H1 (cell line): ENCODE measurements around the gene FOXL1. TPM values are rescaled to one million over a fixed set of nuclear protein-coding genes. Genes with fewer than 3 reads are reported as not detected.

Source experiments
- CTCF ChIA-PET: fragments of 300-600 bp; sonication (Branson Sonifier 250); formaldehyde crosslinking; loops from one replicate; lab custom pipeline; 2021; ENCODE audit not compliant: partially characterized antibody; lab: Charles Lee
- POLR2A ChIA-PET: fragments of 300-600 bp; sonication (Branson Sonifier 250); formaldehyde crosslinking; loops from one replicate; lab custom pipeline; 2021; ENCODE audit warnings: inconsistent platforms; ENCODE audit not compliant: partially characterized antibody; lab: Charles Lee
- DNase-seq, 2 experiments: peaks; one replicate each; pipeline versions ENCODE4 v3.0.0 to v3.0.0-alpha.2; 2010 to 2022; ENCODE audit warnings: low spot score in 2 of 2, low read depth in 1 of 2, mixed read lengths in 1 of 2
- FAIRE-seq: peaks from 2 replicates; lab custom pipeline; 2011; peaks lifted over from hg19 to GRCh38; lab: Jason Lieb, UNC
- H2AFZ ChIP-seq: 2 replicates; pipeline ENCODE4 v1.8.1; 2012; ENCODE audit warnings: low read length, inconsistent platforms
- H2AK5ac ChIP-seq: 2 replicates; pipeline ENCODE4 v1.6.1; 2013; ENCODE audit warnings: low read depth, low read length
- H2BK120ac ChIP-seq: replicated peaks from 2 replicates; pipeline ENCODE3; 2013; ENCODE audit warnings: low read depth, low read length, inconsistent platforms
- H2BK12ac ChIP-seq: 2 replicates; pipeline ENCODE4 v1.6.1; 2013; ENCODE audit warnings: low read depth, low read length
- H2BK15ac ChIP-seq: 2 replicates; pipeline ENCODE4 v1.6.1; 2013; ENCODE audit warnings: low read length
- H2BK20ac ChIP-seq: 2 replicates; pipeline ENCODE4 v1.6.1; 2013; ENCODE audit warnings: low read length
- H2BK5ac ChIP-seq: 2 replicates; pipeline ENCODE4 v1.6.1; 2013; ENCODE audit warnings: low read depth, low read length
- H3K14ac ChIP-seq: 2 replicates; pipeline ENCODE4 v1.6.1; 2013; ENCODE audit warnings: inconsistent platforms; ENCODE audit not compliant: insufficient read length
- H3K18ac ChIP-seq: 2 replicates; pipeline ENCODE4 v1.6.1; 2013; ENCODE audit warnings: low read length; ENCODE audit errors: extremely low read depth
- H3K23ac ChIP-seq: 2 replicates; pipeline ENCODE4 v1.6.1; 2013; ENCODE audit warnings: inconsistent platforms; ENCODE audit not compliant: insufficient read length
- H3K23me2 ChIP-seq: 2 replicates; pipeline ENCODE4 v1.6.1; 2013; ENCODE audit warnings: low read depth, low read length
- H3K27ac ChIP-seq: 2 replicates; pipeline ENCODE4 v1.6.1; 2011; ENCODE audit warnings: low read depth, low read length, inconsistent platforms
- H3K27me3 ChIP-seq, 4 experiments: replicated peaks in 1 of 4; 1 replicate in 1 of 4; 2 replicates in 3 of 4; pipeline versions ENCODE4 v1.6.1 to v1.8.1; 2011 to 2013; ENCODE audit warnings: low read length in 3 of 4, mild to moderate bottlenecking in 3 of 4, inconsistent platforms in 2 of 4, mixed read lengths in 2 of 4, moderate library complexity in 1 of 4; ENCODE audit not compliant: control insufficient read depth in 3 of 4, insufficient read depth in 3 of 4; ENCODE audit errors: extremely low read depth in 1 of 4
- H3K36me3 ChIP-seq, 4 experiments: 2 replicates each; pipeline versions ENCODE4 v1.6.1 to v1.8.1; 2011 to 2013; ENCODE audit warnings: mild to moderate bottlenecking in 4 of 4, low read length in 3 of 4, moderate library complexity in 2 of 4, control low read depth in 1 of 4, inconsistent platforms in 1 of 4; ENCODE audit not compliant: insufficient read depth in 4 of 4, control insufficient read depth in 2 of 4
- H3K4ac ChIP-seq: replicated peaks from 2 replicates; pipeline ENCODE3; 2013; ENCODE audit warnings: low read length, low read depth, mixed read lengths, inconsistent platforms; ENCODE audit not compliant: insufficient read length
- H3K4me1 ChIP-seq, 4 experiments: replicated peaks in 1 of 4; 1 replicate in 1 of 4; 2 replicates in 3 of 4; pipeline versions ENCODE4 v1.6.1 to v1.8.1; 2011 to 2013; ENCODE audit warnings: low read length in 3 of 4, inconsistent platforms in 2 of 4, mixed read lengths in 1 of 4; ENCODE audit not compliant: insufficient read depth in 4 of 4, control insufficient read depth in 3 of 4
- H3K4me2 ChIP-seq, 2 experiments: 2 replicates each; pipeline versions ENCODE4 v1.6.1 to v1.8.1; 2011 to 2013; ENCODE audit warnings: low read depth in 2 of 2, low read length in 2 of 2, control low read depth in 1 of 2, inconsistent platforms in 1 of 2, mild to moderate bottlenecking in 1 of 2; ENCODE audit not compliant: insufficient read depth in 1 of 2
- H3K4me3 ChIP-seq, 4 experiments: fragments of 200-600, 300-600 bp in 1 of 4; sonication (generic), shearing (Covaris generic), sonication (Bioruptor Twin) in 1 of 4; 2 replicates each; pipeline versions ENCODE4 v1.5.1 to v1.8.1; 2011 to 2016; ENCODE audit warnings: low read length in 4 of 4, low read depth in 3 of 4, control low read depth in 2 of 4, inconsistent platforms in 2 of 4, mild to moderate bottlenecking in 2 of 4, mixed read lengths in 1 of 4, moderate library complexity in 1 of 4; ENCODE audit not compliant: insufficient read depth in 2 of 4; ENCODE audit errors: extremely low read depth in 1 of 4
- H3K56ac ChIP-seq: replicated peaks from 2 replicates; pipeline ENCODE3; 2013; ENCODE audit warnings: low read depth, mild to moderate bottlenecking, mixed read lengths, low read length, inconsistent platforms; ENCODE audit not compliant: insufficient read length
- H3K79me1 ChIP-seq: 2 replicates; pipeline ENCODE4 v1.6.1; 2013; ENCODE audit warnings: low read depth, low read length, control low read depth
- H3K79me2 ChIP-seq, 2 experiments: 2 replicates each; pipeline versions ENCODE4 v1.6.1 to v1.8.1; 2012 to 2013; ENCODE audit warnings: low read length in 2 of 2, mild to moderate bottlenecking in 2 of 2, inconsistent platforms in 1 of 2; ENCODE audit not compliant: insufficient read depth in 2 of 2, control insufficient read depth in 1 of 2
- H3K9ac ChIP-seq, 4 experiments: replicated peaks in 1 of 4; 1 replicate in 1 of 4; 2 replicates in 3 of 4; pipeline versions ENCODE4 v1.6.1 to v1.8.1; 2011 to 2013; ENCODE audit warnings: low read depth in 3 of 4, low read length in 3 of 4, control low read depth in 2 of 4, mild to moderate bottlenecking in 2 of 4, moderate library complexity in 2 of 4, inconsistent platforms in 1 of 4; ENCODE audit errors: extremely low read depth in 1 of 4
- H3K9me3 ChIP-seq, 2 experiments: 2 replicates each; pipeline versions ENCODE4 v1.6.1 to v1.8.1; 2012 to 2013; ENCODE audit warnings: mild to moderate bottlenecking in 2 of 2, moderate library complexity in 2 of 2, control low read depth in 1 of 2, inconsistent platforms in 1 of 2, low read depth in 1 of 2, low read length in 1 of 2, mixed read lengths in 1 of 2; ENCODE audit not compliant: insufficient read depth in 2 of 2
- H4K20me1 ChIP-seq, 2 experiments: replicated peaks in 1 of 2; 2 replicates each; pipeline versions ENCODE3 to v1.8.1; 2011 to 2013; ENCODE audit warnings: inconsistent platforms in 2 of 2, low read length in 2 of 2, mild to moderate bottlenecking in 1 of 2; ENCODE audit not compliant: insufficient read depth in 2 of 2, control insufficient read depth in 1 of 2
- H4K5ac ChIP-seq: 2 replicates; pipeline ENCODE4 v1.6.1; 2013; ENCODE audit warnings: low read length, low read depth, mixed read lengths, inconsistent platforms; ENCODE audit not compliant: insufficient read length
- H4K8ac ChIP-seq: 2 replicates; pipeline ENCODE4 v1.8.0; 2013; ENCODE audit warnings: mild to moderate bottlenecking, moderate library complexity, low read length, inconsistent platforms; ENCODE audit not compliant: insufficient read depth; ENCODE audit errors: extremely low read depth
- H4K91ac ChIP-seq: replicated peaks from 2 replicates; pipeline ENCODE3; 2013; ENCODE audit warnings: low read length, mixed read lengths, inconsistent platforms; ENCODE audit not compliant: insufficient read length
- ASH2L ChIP-seq: fragments of 200-600, 300-600 bp; sonication (generic); IDR thresholded peaks from one replicate; pipeline ENCODE4 v1.7.1; 2017; ENCODE audit warnings: low read length
- ATF3 ChIP-seq: IDR thresholded peaks from 2 replicates; pipeline ENCODE4 v1.6.1; 2011; ENCODE audit warnings: low read depth, mild to moderate bottlenecking, low read length; ENCODE audit not compliant: insufficient read depth
- CREB1 ChIP-seq: IDR thresholded peaks from 2 replicates; pipeline ENCODE4 v1.6.1; 2012; ENCODE audit warnings: inconsistent platforms
- CTBP2 ChIP-seq: IDR thresholded peaks from 2 replicates; pipeline ENCODE4 v1.7.0; 2011; ENCODE audit warnings: borderline replicate concordance, mild to moderate bottlenecking, moderate library complexity, mixed read lengths, low read length; ENCODE audit not compliant: insufficient read depth, insufficient read length
- CTCF ChIP-seq, 3 experiments: IDR thresholded peaks; 1 replicate in 2 of 3; 2 replicates in 1 of 3; pipeline versions ENCODE4 v1.5.1 to v1.6.1; 2011; ENCODE audit warnings: low read length in 3 of 3, mild to moderate bottlenecking in 3 of 3, inconsistent platforms in 2 of 3, low read depth in 1 of 3, moderate library complexity in 1 of 3; ENCODE audit not compliant: insufficient read depth in 1 of 3; ENCODE audit errors: control extremely low read depth in 1 of 3
- MAFK ChIP-seq: IDR thresholded peaks from 2 replicates; pipeline ENCODE4 v1.6.1; 2012; ENCODE audit warnings: low read depth, mild to moderate bottlenecking, improper control_type of control experiment, low read length
- POU5F1 ChIP-seq: IDR thresholded peaks from 2 replicates; pipeline ENCODE4 v1.6.1; 2011; ENCODE audit warnings: low read depth, mild to moderate bottlenecking, low read length, moderate library complexity
- SP2 ChIP-seq: IDR thresholded peaks from 2 replicates; pipeline ENCODE4 v1.6.1; 2012; ENCODE audit warnings: mild to moderate bottlenecking, low read length, inconsistent platforms
- WGBS, 2 experiments: shearing (Covaris generic) in 1 of 2; methylation state at CpG; one replicate each; pipeline versions ENCODE4 v1.1.6 to v1.1.7; 2013 to 2015; ENCODE audit warnings: low lambda C conversion rate in 2 of 2, mixed read lengths in 2 of 2, inconsistent platforms in 1 of 2, low coverage in 1 of 2, missing lambda C conversion rate in 1 of 2; ENCODE audit not compliant: insufficient replicate concordance in 2 of 2, insufficient coverage in 1 of 2, insufficient read length in 1 of 2; ENCODE audit errors: extremely low coverage in 1 of 2, missing lambda C conversion rate in 1 of 2; 5-methylcytosine and 5-hydroxymethylcytosine counted together
- polyA plus RNA-seq, 7 experiments: library from polyadenylated mRNA; depleted of rRNA in 3 of 7; stranded (reverse) in 5 of 7; unstranded in 2 of 7; fragments of >200 nt in 5 of 7; fragments of 200-250 nt in 2 of 7; gene quantifications; 1 replicate in 5 of 7; 2 replicates in 1 of 7; 4 replicates in 1 of 7; pipeline versions ENCODE4 v1.2.1 to v1.2.3, GENCODE V29; 2011 to 2013; ENCODE audit warnings: missing spikeins in 2 of 7, mixed read lengths in 2 of 7
- total RNA-seq: library from RNA; stranded (reverse); fragmentation: NEBNext Ultra II Directional; extraction: Animal tissue kit (Norgen Biotek cat#: 25700); gene quantifications from 2 replicates; pipeline ENCODE4 v1.2.1, GENCODE V29; 2021

FOXL1 gene
- total and polyA plus RNA-seq, 2 of the 8 experiments (the other 6 are each of a cell fraction or from before 2014, with no cell fraction given): 0.03 TPM; not detected in 1

- no peak overlapping the region for H2BK15ac ChIP-seq
- H3K14ac ChIP-seq: no peak overlapping the region
- TF ChIP-seq ATF3 (no peak), POU5F1 (no peak), CTCF (IDR thresholded peaks at IDR 0.05; ENCODE audit: control extremely low read depth in 1 of 3, insufficient read depth in 1 of 3, low read depth in 1 of 3, low read length in 3 of 3) (no peak), SP2 (no peak), CTBP2 (no peak), CREB1 (no peak), MAFK (no peak), ASH2L (no peak)
- no peak overlapping the region for H2BK12ac ChIP-seq
- H4K20me1 ChIP-seq: peaks cover 0 to 2% of the 10 kb centered on the region in 2 experiments
- H3K4me2 ChIP-seq: no peak overlapping the region
- H3K18ac ChIP-seq: no peak overlapping the region
- H2BK20ac ChIP-seq: no peak overlapping the region
- no peak overlapping the region for H4K5ac ChIP-seq
- H4K8ac ChIP-seq: no peak overlapping the region
- FAIRE-seq (no peak), DNase-seq (no peak)
- H3K27me3 ChIP-seq: no peaks in the 10 kb centered on the region
- no peak overlapping the region for H2AFZ ChIP-seq
- H3K9me3 ChIP-seq: no peaks in the 10 kb centered on the region
- peaks cover 0 to 5% (median 3%) of the 10 kb centered on the region in 4 experiments; a peak in 5 of 8 replicates for H3K36me3 ChIP-seq
- no peaks in the 10 kb centered on the region for H3K79me1 ChIP-seq
- H3K56ac ChIP-seq: no peak overlapping the region
- H3K4me1 ChIP-seq: no peaks in the 10 kb centered on the region
- no peak overlapping the region for H3K4me3 ChIP-seq
- H3K23me2 ChIP-seq: no peaks in the 10 kb centered on the region
- no peak overlapping the region for H3K23ac ChIP-seq
- H4K91ac ChIP-seq: no peak overlapping the region
- H2BK120ac ChIP-seq: no peak overlapping the region
- H2AK5ac ChIP-seq: no peak overlapping the region
- WGBS, 2 experiments: 81% methylated on average over 6 of the region's 6 CpGs; no CpG with 5 or more reads in 1 of the 2 experiments
- no peak overlapping the region for H3K27ac ChIP-seq
- POLR2A ChIA-PET: no interaction called here
- H3K79me2 ChIP-seq: no peaks in the 10 kb centered on the region
- no peak overlapping the region for H2BK5ac ChIP-seq
- H3K4ac ChIP-seq: no peak overlapping the region
- CTCF ChIA-PET: interaction anchor here (1.0 to 1.7 kb wide), 3 partner anchors 10 to 24 kb away, joined by 3 to 4 read pairs (median 4); no protein-coding TSS in a partner anchor
- H3K9ac ChIP-seq: no peak overlapping the region
These were observed 37.5 kb upstream of the FOXL1 start for GRCh38 chr16:86540894-86541293.
